H1 (cell line): ENCODE measurements around the gene SLC38A2.

Experiments
- EZH2 ChIP-seq: fragments of 200-600 bp; sonication (generic); IDR thresholded peaks from 2 replicates; pipeline ENCODE4 v1.7.1; 2012; ENCODE audit warnings: low read depth, mild to moderate bottlenecking, moderate library complexity, low read length, inconsistent platforms; ENCODE audit not compliant: severe bottlenecking
- POLR2A ChIP-seq, 2 experiments: IDR thresholded peaks; 1 replicate in 1 of 2; 2 replicates in 1 of 2; pipeline ENCODE4 v1.6.1; 2011; ENCODE audit warnings: low read depth in 2 of 2, low read length in 2 of 2, mild to moderate bottlenecking in 2 of 2; ENCODE audit errors: control extremely low read depth in 1 of 2
- POLR2AphosphoS5 ChIP-seq: IDR thresholded peaks from 2 replicates; pipeline ENCODE4 v1.6.1; 2011; ENCODE audit warnings: low read depth, low read length
- SAP30 ChIP-seq: fragments of 300-600 bp; sonication (generic); IDR thresholded peaks from 2 replicates; pipeline ENCODE4 v1.7.1; 2012; ENCODE audit warnings: low read length, moderate library complexity, mild to moderate bottlenecking, inconsistent platforms; ENCODE audit not compliant: insufficient read depth, insufficient replicate concordance
- TF ChIP-seq, protein P1 (sequence below), 3 experiments: IDR thresholded peaks; 1 replicate in 2 of 3; 2 replicates in 1 of 3; pipeline versions ENCODE4 v1.5.1 to v1.6.1; 2011; ENCODE audit warnings: low read length in 3 of 3, mild to moderate bottlenecking in 3 of 3, inconsistent platforms in 2 of 3, low read depth in 1 of 3, moderate library complexity in 1 of 3; ENCODE audit not compliant: insufficient read depth in 1 of 3; ENCODE audit errors: control extremely low read depth in 1 of 3

DNA sequence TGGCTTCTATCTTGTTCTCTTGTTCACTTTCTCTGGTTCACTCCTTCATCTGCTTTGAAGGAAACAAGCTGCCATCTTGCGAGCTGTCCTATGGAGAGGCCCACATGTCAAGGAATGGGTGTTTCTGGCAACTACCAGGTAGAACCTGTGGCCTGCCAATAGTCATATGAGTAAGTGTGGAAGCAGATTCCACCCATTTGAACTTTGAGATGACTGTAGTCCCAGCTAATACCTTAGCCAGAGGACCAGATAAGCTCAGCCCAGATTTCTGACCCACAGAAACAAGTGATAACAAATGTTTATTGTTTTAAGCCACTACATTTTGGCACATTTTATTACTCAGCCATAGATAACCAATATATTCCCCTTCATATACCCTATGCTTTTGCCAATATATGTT lies 4.0 kb upstream of the SLC38A2 start:
- TF ChIP-seq EZH2 (no peak), POLR2A (IDR thresholded peaks at IDR 0.05; ENCODE audit: control extremely low read depth in 1 of 2, low read depth in 2 of 2, low read length in 2 of 2) (no peak), SAP30 (no peak), POLR2AphosphoS5 (no peak)
- TF ChIP-seq, protein P1, sequence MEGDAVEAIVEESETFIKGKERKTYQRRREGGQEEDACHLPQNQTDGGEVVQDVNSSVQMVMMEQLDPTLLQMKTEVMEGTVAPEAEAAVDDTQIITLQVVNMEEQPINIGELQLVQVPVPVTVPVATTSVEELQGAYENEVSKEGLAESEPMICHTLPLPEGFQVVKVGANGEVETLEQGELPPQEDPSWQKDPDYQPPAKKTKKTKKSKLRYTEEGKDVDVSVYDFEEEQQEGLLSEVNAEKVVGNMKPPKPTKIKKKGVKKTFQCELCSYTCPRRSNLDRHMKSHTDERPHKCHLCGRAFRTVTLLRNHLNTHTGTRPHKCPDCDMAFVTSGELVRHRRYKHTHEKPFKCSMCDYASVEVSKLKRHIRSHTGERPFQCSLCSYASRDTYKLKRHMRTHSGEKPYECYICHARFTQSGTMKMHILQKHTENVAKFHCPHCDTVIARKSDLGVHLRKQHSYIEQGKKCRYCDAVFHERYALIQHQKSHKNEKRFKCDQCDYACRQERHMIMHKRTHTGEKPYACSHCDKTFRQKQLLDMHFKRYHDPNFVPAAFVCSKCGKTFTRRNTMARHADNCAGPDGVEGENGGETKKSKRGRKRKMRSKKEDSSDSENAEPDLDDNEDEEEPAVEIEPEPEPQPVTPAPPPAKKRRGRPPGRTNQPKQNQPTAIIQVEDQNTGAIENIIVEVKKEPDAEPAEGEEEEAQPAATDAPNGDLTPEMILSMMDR (IDR thresholded peaks at IDR 0.05; ENCODE audit: control extremely low read depth in 1 of 3, insufficient read depth in 1 of 3, low read depth in 1 of 3, low read length in 3 of 3): no peak
